HepG2 (cell line): Measurements from ENCODE around the gene GNA14. TPM values are rescaled to one million over a fixed set of nuclear protein-coding genes. Genes with fewer than 3 reads are reported as not detected.

ENCODE experiments used
- ATAC-seq: fragments of 200-7000 bp; cut with Tn5 transposase; 3 replicates; pipeline ENCODE4 v1.9.1; 2020; ENCODE audit warnings: mild to moderate bottlenecking, moderate library complexity
- BruUV-seq: library from RNA; stranded (reverse); fragments of 400-500 nt; replicated peaks from 2 replicates; lab custom pipeline; 2021; lab: Mats Ljungman, UMichigan
- CTCF ChIA-PET: fragments of 300-600 bp; formaldehyde crosslinking; extraction: SDS; loops from one replicate; lab custom pipeline; 2021; ENCODE audit warnings: low total read pairs, inconsistent platforms, low intra/inter-chr PET ratio; lab: Yijun Ruan, JAX
- POLR2A ChIA-PET: fragments of 350-600 bp; sonication (Branson Sonifier 250); formaldehyde crosslinking; loops from one replicate; lab custom pipeline; 2020; ENCODE audit warnings: antibody characterized with exemption, inconsistent platforms; lab: Yijun Ruan, JAX
- DNase-seq: peaks from one replicate; pipeline ENCODE4 v3.0.0-alpha.2; 2015; ENCODE audit warnings: low spot score
- FAIRE-seq: peaks from 3 replicates; lab custom pipeline; 2011; peaks lifted over from hg19 to GRCh38; lab: Jason Lieb, UNC
- H2AFZ ChIP-seq: one replicate; pipeline ENCODE4 v1.6.1; 2011; ENCODE audit warnings: low read length, inconsistent platforms
- H3K27ac ChIP-seq: fragments of 300-600 bp; 3 replicates; pipeline ENCODE4 v1.8.0; 2011; ENCODE audit warnings: mixed run types, mild to moderate bottlenecking, mixed read lengths, low read length, inconsistent platforms; ENCODE audit not compliant: insufficient read depth; ENCODE audit errors: extremely low read length
- H3K27me3 ChIP-seq, 2 experiments: fragments of 200-600 bp in 1 of 2; 2 replicates in 1 of 2; 3 replicates in 1 of 2; pipeline versions ENCODE4 v1.6.0 to v1.8.0; 2011; ENCODE audit warnings: low read length in 2 of 2, mild to moderate bottlenecking in 2 of 2, moderate library complexity in 2 of 2, inconsistent platforms in 1 of 2; ENCODE audit not compliant: insufficient read depth in 2 of 2, control insufficient read depth in 1 of 2
- H3K36me3 ChIP-seq, 2 experiments: fragments of 200-600 bp in 1 of 2; replicated peaks in 1 of 2; 2 replicates in 1 of 2; 3 replicates in 1 of 2; pipeline versions ENCODE4 v1.5.1 to v1.8.0; 2011; ENCODE audit warnings: low read length in 2 of 2, inconsistent platforms in 1 of 2; ENCODE audit not compliant: insufficient read depth in 2 of 2, control insufficient read depth in 1 of 2
- H3K4me1 ChIP-seq: 2 replicates; pipeline ENCODE4 v1.5.1; 2012; ENCODE audit warnings: low read length, inconsistent platforms; ENCODE audit not compliant: insufficient read depth
- H3K4me2 ChIP-seq: 2 replicates; pipeline ENCODE4 v1.6.0; 2011; ENCODE audit warnings: low read depth, low read length, inconsistent platforms
- H3K4me3 ChIP-seq, 3 experiments: fragments of 200-600 bp in 1 of 3; sonication (generic), shearing (Covaris generic) in 1 of 3; replicated peaks in 1 of 3; 2 replicates each; pipeline ENCODE4 v1.5.1; 2011 to 2016; ENCODE audit warnings: low read length in 3 of 3, inconsistent platforms in 2 of 3, low read depth in 2 of 3, mild to moderate bottlenecking in 2 of 3, control low read depth in 1 of 3, mixed read lengths in 1 of 3; ENCODE audit not compliant: insufficient read depth in 1 of 3
- H3K79me2 ChIP-seq: one replicate; pipeline ENCODE4 v1.6.1; 2011; ENCODE audit warnings: low read length, inconsistent platforms; ENCODE audit not compliant: insufficient read depth
- H3K9ac ChIP-seq: 2 replicates; pipeline ENCODE4 v1.6.0; 2011; ENCODE audit warnings: mild to moderate bottlenecking, low read depth, low read length, inconsistent platforms; ENCODE audit not compliant: insufficient read depth
- H3K9me3 ChIP-seq: 2 replicates; pipeline ENCODE4 v1.5.1; 2012; ENCODE audit warnings: mild to moderate bottlenecking, low read length
- H4K20me1 ChIP-seq: 2 replicates; pipeline ENCODE4 v1.6.0; 2011; ENCODE audit warnings: inconsistent platforms, mild to moderate bottlenecking, low read length, moderate library complexity; ENCODE audit not compliant: insufficient read depth
- AGO2 ChIP-seq: fragments of 200-400 bp; formaldehyde crosslinking; optimal IDR thresholded peaks from 2 replicates; pipeline ENCODE3; 2017; ENCODE audit warnings: mild to moderate bottlenecking, low read depth, low read length, moderate library complexity
- DR1 ChIP-seq: sonication (generic); formaldehyde crosslinking; IDR thresholded peaks from 2 replicates; pipeline ENCODE4 v1.8.0; 2021; ENCODE audit warnings: mild to moderate bottlenecking, missing genetic modification reagents, inconsistent platforms
- MTF1 ChIP-seq: sonication (generic); formaldehyde crosslinking; IDR thresholded peaks from 2 replicates; pipeline ENCODE4 v1.5.0; 2020; ENCODE audit warnings: missing genetic modification reagents
- SAFB2 ChIP-seq: sonication (generic); formaldehyde crosslinking; IDR thresholded peaks from 2 replicates; pipeline ENCODE4 v1.5.1; 2020; ENCODE audit warnings: missing genetic modification reagents, low read depth, mild to moderate bottlenecking, borderline replicate concordance
- ZNF20 ChIP-seq: sonication (generic); formaldehyde crosslinking; IDR thresholded peaks from 2 replicates; pipeline ENCODE4 v1.4.0; 2020; ENCODE audit warnings: mild to moderate bottlenecking, moderate library complexity, missing genetic modification reagents
- WGBS: methylation state at CpG from one replicate; pipeline ENCODE4 v1.1.6; 2017; ENCODE audit warnings: low lambda C conversion rate; 5-methylcytosine and 5-hydroxymethylcytosine counted together
- in situ Hi-C: cut with HindIII; loops from 2 replicates; pipeline ENCODE4 v1.10.0; 2017; ENCODE audit warnings: low pct_unique_long_range_greater_than_20kb; ENCODE audit not compliant: extremely low pct_ligation_motif_present
- intact Hi-C: fragments of 100-400 bp; cut with micrococcal nuclease; formaldehyde crosslinking; loops from one replicate; pipeline ENCODE4 v1.10.0; 2022; ENCODE audit not compliant: unreplicated experiment
- polyA plus RNA-seq, 8 experiments: library from polyadenylated mRNA; depleted of rRNA in 3 of 8; stranded (reverse) in 7 of 8; unstranded in 1 of 8; fragments of >200 nt; fragmentation: Illumina TruSeq in 4 of 8; extraction: Trizol in 4 of 8; gene quantifications; 2 replicates each; pipeline versions ENCODE4 v1.2.1 to v1.2.3, GENCODE V29; 2011 to 2016; ENCODE audit warnings: low read depth in 4 of 8, missing spikeins in 1 of 8, mixed read lengths in 1 of 8; ENCODE audit not compliant: insufficient read depth in 1 of 8
- total RNA-seq, 5 experiments: library from RNA; depleted of rRNA; stranded (reverse); fragments of >200 nt; fragmentation: Illumina TruSeq; extraction: Trizol; gene quantifications; 2 replicates each; pipeline ENCODE4 v1.2.3, GENCODE V29; 2016; ENCODE audit warnings: low read depth in 1 of 5
- TF ChIP-seq, protein P1 (sequence below): sonication (generic); formaldehyde crosslinking; IDR thresholded peaks from 2 replicates; pipeline ENCODE4 v1.5.0; 2020; ENCODE audit warnings: mild to moderate bottlenecking, missing genetic modification reagents, borderline replicate concordance

The GNA14 gene
- total and polyA plus RNA-seq, 2 of the 13 experiments (the other 11 are each of a cell fraction or from before 2014, with no cell fraction given): not detected

DNA sequence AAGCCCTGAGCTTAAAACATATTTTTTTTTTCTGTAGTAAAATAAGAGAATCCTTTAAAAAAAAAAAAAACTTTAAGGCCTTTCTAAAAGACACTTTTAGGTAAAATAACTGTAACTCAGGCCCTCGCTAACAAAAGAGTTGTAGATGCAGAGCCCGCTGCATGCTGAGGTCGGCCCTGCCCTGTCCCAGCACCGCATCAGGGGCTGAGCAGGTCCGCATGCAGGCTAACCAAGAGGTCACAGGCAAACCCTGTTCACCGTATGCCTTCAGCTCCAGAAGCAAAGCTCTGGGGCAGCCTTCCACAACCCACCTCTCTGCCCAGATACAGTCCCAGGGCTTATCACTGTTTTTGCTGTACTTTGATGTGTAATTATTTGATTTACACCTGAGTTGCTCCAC, 216.1 kb downstream of the GNA14 start:
- Histone ChIP-seq H3K27ac (no peak overlapping the region), H3K79me2 (no peaks in the 10 kb centered on the region), H3K4me3 (no peak overlapping the region), H2AFZ (no peak overlapping the region), H3K9me3 (no peaks in the 10 kb centered on the region), H3K4me1 (peaks cover 21% of the 10 kb centered on the region; the same call in 1 of the 2 replicates), H3K27me3 (peaks cover 2 to 14% of the 10 kb centered on the region in 2 experiments; a peak in 4 of 5 replicates), H4K20me1 (no peaks in the 10 kb centered on the region)
- CTCF ChIA-PET: no interaction called here
- peak; percentile 36 for ATAC-seq
- BruUV-seq: no TSS peak
- in situ Hi-C loops: loop anchor here (10.0 kb wide), 1 partner anchor 313 kb away; no protein-coding TSS in a partner anchor
- FAIRE-seq: no peak
- POLR2A ChIA-PET: no interaction called here
- TF ChIP-seq, protein P1, sequence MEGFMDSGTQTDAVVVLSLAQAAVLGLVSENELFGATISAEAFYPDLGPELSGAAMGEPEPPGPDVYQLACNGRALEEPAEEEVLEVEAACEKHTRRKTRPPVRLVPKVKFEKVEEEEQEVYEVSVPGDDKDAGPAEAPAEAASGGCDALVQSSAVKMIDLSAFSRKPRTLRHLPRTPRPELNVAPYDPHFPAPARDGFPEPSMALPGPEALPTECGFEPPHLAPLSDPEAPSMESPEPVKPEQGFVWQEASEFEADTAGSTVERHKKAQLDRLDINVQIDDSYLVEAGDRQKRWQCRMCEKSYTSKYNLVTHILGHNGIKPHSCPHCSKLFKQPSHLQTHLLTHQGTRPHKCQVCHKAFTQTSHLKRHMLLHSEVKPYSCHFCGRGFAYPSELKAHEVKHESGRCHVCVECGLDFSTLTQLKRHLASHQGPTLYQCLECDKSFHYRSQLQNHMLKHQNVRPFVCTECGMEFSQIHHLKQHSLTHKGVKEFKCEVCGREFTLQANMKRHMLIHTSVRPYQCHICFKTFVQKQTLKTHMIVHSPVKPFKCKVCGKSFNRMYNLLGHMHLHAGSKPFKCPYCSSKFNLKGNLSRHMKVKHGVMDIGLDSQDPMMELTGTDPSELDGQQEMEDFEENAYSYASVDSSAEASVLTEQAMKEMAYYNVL: no peak
- TF ChIP-seq MTF1 (no peak), ZNF20 (CRISPR knock-in tag) (no peak), DR1 (CRISPR knock-in tag) (no peak), AGO2 (no peak), SAFB2 (CRISPR knock-in tag) (no peak)
- TF ChIP-seq, all 625 proteins: peak for 0
- 26% methylated on average over 5 of the region's 6 CpGs for WGBS
- DNase-seq: no peak
- intact Hi-C loops: loop anchor here (2.0 to 5.0 kb wide), 2 partner anchors 319 to 605 kb away; no protein-coding TSS in a partner anchor
- H3K9ac ChIP-seq: no peak overlapping the region
- H3K36me3 ChIP-seq: no peaks in the 10 kb centered on the region
- peak overlapping the region; percentile 21; the same call in 1 of the 2 replicates for H3K4me2 ChIP-seq
